Caco-2 (cell line): ENCODE data around the gene SAV1. TPM values are rescaled to one million over a fixed set of nuclear protein-coding genes. Genes with fewer than 3 reads are reported as not detected.
"Not testable (repeated sequence)": the region's sequence is repeated elsewhere in the genome, so short reads cannot be mapped to it uniquely, and the experiment has no call there.

Source experiments
- BruUV-seq: library from RNA; stranded (reverse); fragments of 400-500 nt; replicated peaks from 2 replicates; lab custom pipeline; 2021; lab: Mats Ljungman, UMichigan
- CTCF ChIA-PET: fragments of 300-600 bp; sonication (Branson Sonifier 250); formaldehyde crosslinking; loops from one replicate; lab custom pipeline; 2022; ENCODE audit warnings: antibody characterized with exemption; lab: Charles Lee
- POLR2A ChIA-PET: fragments of 300-600 bp; sonication (Branson Sonifier 250); formaldehyde crosslinking; loops from one replicate; lab custom pipeline; 2022; ENCODE audit warnings: antibody characterized with exemption; lab: Charles Lee
- DNase-seq, 2 experiments: peaks; one replicate each; pipeline versions ENCODE4 v3.0.0 to v3.0.0-alpha.2; 2020 to 2022
- H3K27me3 ChIP-seq: replicated peaks from 2 replicates; pipeline ENCODE4 v1.6.0; 2011; ENCODE audit warnings: low read length; ENCODE audit not compliant: control insufficient read depth, insufficient read depth
- H3K36me3 ChIP-seq: 2 replicates; pipeline ENCODE4 v1.5.1; 2011; ENCODE audit warnings: low read length; ENCODE audit not compliant: control insufficient read depth, insufficient read depth
- H3K4me1 ChIP-seq: fragments of 250-450 bp; sonication (Bioruptor Pico); 2 replicates; pipeline ENCODE4 v1.5.1; 2020; ENCODE audit warnings: mild to moderate bottlenecking
- H3K4me3 ChIP-seq: 2 replicates; pipeline ENCODE4 v1.5.1; 2011; ENCODE audit warnings: low read depth, mild to moderate bottlenecking, control low read depth, low read length
- H3K9me3 ChIP-seq: fragments of 250-450 bp; sonication (Bioruptor Pico); 2 replicates; pipeline ENCODE4 v1.5.1; 2020; ENCODE audit warnings: mild to moderate bottlenecking, moderate library complexity
- H3K27ac Mint-ChIP-seq: one replicate; pipeline ENCODE4 v1.8.0; 2022; ENCODE audit warnings: mixed read lengths; ENCODE audit not compliant: unreplicated experiment
- H3K27me3 Mint-ChIP-seq: one replicate; pipeline ENCODE4 v1.8.0; 2022; ENCODE audit warnings: mixed read lengths; ENCODE audit not compliant: insufficient read depth, unreplicated experiment
- H3K36me3 Mint-ChIP-seq: one replicate; pipeline ENCODE4 v1.8.0; 2022; ENCODE audit warnings: mild to moderate bottlenecking, mixed read lengths; ENCODE audit not compliant: insufficient read depth, unreplicated experiment
- H3K4me1 Mint-ChIP-seq: one replicate; pipeline ENCODE4 v1.8.0; 2022; ENCODE audit warnings: low read depth, mixed read lengths; ENCODE audit not compliant: unreplicated experiment
- H3K4me3 Mint-ChIP-seq: one replicate; pipeline ENCODE4 v1.8.0; 2022; ENCODE audit warnings: mild to moderate bottlenecking, moderate library complexity, mixed read lengths; ENCODE audit not compliant: unreplicated experiment
- H3K9me3 Mint-ChIP-seq: one replicate; pipeline ENCODE4 v1.8.0; 2022; ENCODE audit warnings: mixed read lengths; ENCODE audit not compliant: unreplicated experiment
- intact Hi-C: fragments of 100-400 bp; cut with micrococcal nuclease; formaldehyde crosslinking; loops from one replicate; pipeline ENCODE4 v1.10.0; 2022; ENCODE audit not compliant: unreplicated experiment
- total RNA-seq: library from RNA; stranded (reverse); gene quantifications from 2 replicates; pipeline ENCODE4 v1.2.3, GENCODE V29; 2022
- TF ChIP-seq, protein P1 (sequence below), 2 experiments: fragments of 200-600 bp in 1 of 2; IDR thresholded peaks; 1 replicate in 1 of 2; 2 replicates in 1 of 2; pipeline versions ENCODE4 v1.5.1 to v1.8.0; 2011 to 2022; ENCODE audit warnings: antibody characterized with exemption in 1 of 2, control low read depth in 1 of 2, inconsistent platforms in 1 of 2, low read depth in 1 of 2, low read length in 1 of 2, mild to moderate bottlenecking in 1 of 2, moderate library complexity in 1 of 2; ENCODE audit not compliant: insufficient read depth in 1 of 2, severe bottlenecking in 1 of 2, unreplicated experiment in 1 of 2

SAV1 gene
- total RNA-seq, 1 experiment from 2014 or later: 28.3 TPM

DNA sequence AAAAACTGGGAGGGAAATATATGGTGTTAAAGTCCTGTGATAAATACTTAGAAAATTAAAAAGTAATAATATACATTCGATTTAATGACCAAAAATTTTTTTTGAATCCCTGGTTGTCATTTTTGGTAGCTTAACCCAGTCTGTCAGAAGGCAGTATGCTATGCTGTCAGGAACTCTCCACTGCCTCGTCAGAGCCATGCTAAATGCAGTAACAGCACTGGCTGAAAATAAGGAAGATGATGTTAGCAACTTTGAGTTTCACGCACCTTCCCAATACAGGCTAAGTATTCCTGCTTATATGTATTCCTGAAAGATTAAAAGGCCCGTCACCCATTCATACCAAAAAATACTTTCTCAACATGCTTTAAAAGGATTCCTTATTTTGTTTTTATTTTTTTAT lies 34.2 kb downstream of the SAV1 start:
- Mint-ChIP-seq H3K36me3 (peaks cover 6% of the 10 kb centered on the region), H3K4me1 (no peaks in the 10 kb centered on the region), H3K9me3 (no peaks in the 10 kb centered on the region), H3K27me3 (no peaks in the 10 kb centered on the region), H3K4me3 (no peak overlapping the region), H3K27ac (no peak overlapping the region)
- DNase-seq: no peak
- ChIA-PET POLR2A (no interaction called here), CTCF (no interaction called here)
- TF ChIP-seq, protein P1, sequence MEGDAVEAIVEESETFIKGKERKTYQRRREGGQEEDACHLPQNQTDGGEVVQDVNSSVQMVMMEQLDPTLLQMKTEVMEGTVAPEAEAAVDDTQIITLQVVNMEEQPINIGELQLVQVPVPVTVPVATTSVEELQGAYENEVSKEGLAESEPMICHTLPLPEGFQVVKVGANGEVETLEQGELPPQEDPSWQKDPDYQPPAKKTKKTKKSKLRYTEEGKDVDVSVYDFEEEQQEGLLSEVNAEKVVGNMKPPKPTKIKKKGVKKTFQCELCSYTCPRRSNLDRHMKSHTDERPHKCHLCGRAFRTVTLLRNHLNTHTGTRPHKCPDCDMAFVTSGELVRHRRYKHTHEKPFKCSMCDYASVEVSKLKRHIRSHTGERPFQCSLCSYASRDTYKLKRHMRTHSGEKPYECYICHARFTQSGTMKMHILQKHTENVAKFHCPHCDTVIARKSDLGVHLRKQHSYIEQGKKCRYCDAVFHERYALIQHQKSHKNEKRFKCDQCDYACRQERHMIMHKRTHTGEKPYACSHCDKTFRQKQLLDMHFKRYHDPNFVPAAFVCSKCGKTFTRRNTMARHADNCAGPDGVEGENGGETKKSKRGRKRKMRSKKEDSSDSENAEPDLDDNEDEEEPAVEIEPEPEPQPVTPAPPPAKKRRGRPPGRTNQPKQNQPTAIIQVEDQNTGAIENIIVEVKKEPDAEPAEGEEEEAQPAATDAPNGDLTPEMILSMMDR (IDR thresholded peaks at IDR 0.05; ENCODE audit: insufficient read depth in 1 of 2, low read depth in 1 of 2, low read length in 1 of 2, severe bottlenecking in 1 of 2, unreplicated experiment in 1 of 2): no peak
- BruUV-seq: no TSS peak
- intact Hi-C loops: no loop called here
- Histone ChIP-seq H3K9me3 (no peaks in the 10 kb centered on the region), H3K36me3 (no peaks in the 10 kb centered on the region), H3K4me1 (no peaks in the 10 kb centered on the region), H3K27me3 (no peaks in the 10 kb centered on the region), H3K4me3 (no peak overlapping the region)

- Histone ChIP-seq H3K9me3 (no peaks in the 10 kb centered on the region), H3K4me3 (no peak overlapping the region), H3K36me3 (no peaks in the 10 kb centered on the region), H3K4me1 (no peaks in the 10 kb centered on the region), H3K27me3 (no peaks in the 10 kb centered on the region)
- no peak for DNase-seq
- Mint-ChIP-seq H3K4me1 (no peaks in the 10 kb centered on the region), H3K27ac (no peak overlapping the region), H3K27me3 (no peaks in the 10 kb centered on the region), H3K36me3 (peaks cover 5% of the 10 kb centered on the region), H3K4me3 (no peak overlapping the region), H3K9me3 (no peaks in the 10 kb centered on the region)
- TF ChIP-seq, protein P1 (IDR thresholded peaks at IDR 0.05; ENCODE audit: insufficient read depth in 1 of 2, low read depth in 1 of 2, low read length in 1 of 2, severe bottlenecking in 1 of 2, unreplicated experiment in 1 of 2): no peak
- intact Hi-C loops: no loop called here
- no TSS peak for BruUV-seq
- ChIA-PET POLR2A (no interaction called here), CTCF (interaction anchor here (0.6 to 1.0 kb wide), 2 partner anchors 142 to 250 kb away, joined by 3 to 4 read pairs; no protein-coding TSS in a partner anchor)
These were observed 36.7 kb downstream of the SAV1 start for GRCh38 chr14:50631408-50631821.

DNA sequence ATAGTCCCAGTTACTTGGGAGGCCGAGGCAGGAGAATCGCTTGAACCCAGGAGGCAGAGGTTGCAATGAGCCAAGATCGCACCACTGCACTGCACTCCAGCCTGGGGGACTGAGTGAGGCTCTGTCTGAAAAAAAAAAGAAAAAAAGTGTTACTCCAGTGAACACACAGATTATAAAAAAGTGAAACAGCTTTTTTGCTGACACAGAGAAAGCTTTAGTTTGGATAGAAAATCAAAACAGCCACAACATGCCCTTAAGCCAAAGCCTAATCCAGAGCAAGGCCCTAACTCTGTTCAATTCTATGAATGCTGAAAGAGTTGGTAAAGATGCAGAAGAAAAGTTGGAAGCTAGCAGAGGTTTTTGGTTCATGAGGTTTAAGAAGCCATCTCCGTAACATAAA lies 43.2 kb downstream of the SAV1 start:
- H3K4me3 Mint-ChIP-seq, H3K27me3 Mint-ChIP-seq, H3K4me1 Mint-ChIP-seq, H3K9me3 ChIP-seq, POLR2A ChIA-PET, H3K4me1 ChIP-seq, CTCF ChIA-PET, H3K36me3 ChIP-seq, intact Hi-C loops, DNase-seq, BruUV-seq, H3K36me3 Mint-ChIP-seq, H3K4me3 ChIP-seq, H3K27ac Mint-ChIP-seq, H3K27me3 ChIP-seq, H3K9me3 Mint-ChIP-seq: not testable (repeated sequence)

DNA sequence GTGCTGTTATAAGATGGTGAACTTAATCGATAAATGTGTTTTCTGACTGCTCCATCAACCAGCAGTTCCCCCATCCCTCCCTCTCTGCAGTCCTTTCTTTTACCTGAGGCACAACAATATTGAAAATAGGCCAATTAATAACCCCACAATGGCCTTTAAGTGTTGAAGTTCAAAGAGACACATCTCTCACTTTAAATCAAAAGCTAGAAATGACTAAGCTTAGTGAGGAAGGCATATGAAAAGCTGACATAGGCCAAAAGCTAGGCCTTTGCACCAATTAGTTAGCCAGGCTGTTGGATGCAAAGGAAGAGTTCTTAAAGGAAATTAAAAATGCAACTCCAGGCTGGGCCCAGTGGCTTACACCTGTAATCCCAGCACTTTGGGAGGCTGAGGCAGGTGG lies 43.7 kb downstream of the SAV1 start:
- peaks cover 6% of the 10 kb centered on the region for H3K4me1 Mint-ChIP-seq
- H3K9me3 Mint-ChIP-seq: no peaks in the 10 kb centered on the region
- DNase-seq: no peak
- no peaks in the 10 kb centered on the region for H3K36me3 Mint-ChIP-seq
- ChIA-PET CTCF (no interaction called here), POLR2A (no interaction called here)
- Histone ChIP-seq H3K4me3 (no peak overlapping the region), H3K36me3 (no peaks in the 10 kb centered on the region), H3K27me3 (no peaks in the 10 kb centered on the region), H3K9me3 (no peaks in the 10 kb centered on the region), H3K4me1 (no peaks in the 10 kb centered on the region)
- no TSS peak for BruUV-seq
- TF ChIP-seq, protein P1 (IDR thresholded peaks at IDR 0.05; ENCODE audit: insufficient read depth in 1 of 2, low read depth in 1 of 2, low read length in 1 of 2, severe bottlenecking in 1 of 2, unreplicated experiment in 1 of 2): no peak
- H3K27ac Mint-ChIP-seq: no peak overlapping the region
- no peaks in the 10 kb centered on the region for H3K27me3 Mint-ChIP-seq
- H3K4me3 Mint-ChIP-seq: no peak overlapping the region
- intact Hi-C loops: no loop called here
